HepG2 (cell line): ENCODE results near the gene SEMA3F. TPM values are rescaled to one million over a fixed set of nuclear protein-coding genes. Genes with fewer than 3 reads are reported as not detected.

Source experiments
- CHD2 ChIP-seq: IDR thresholded peaks from 2 replicates; pipeline ENCODE4 v1.6.1; 2011; ENCODE audit warnings: low read depth, low read length, improper control_type of control experiment
- DZIP1 ChIP-seq: sonication (generic); formaldehyde crosslinking; IDR thresholded peaks from 2 replicates; pipeline ENCODE4 v1.5.0; 2020; ENCODE audit warnings: mild to moderate bottlenecking, missing genetic modification reagents
- GABPB1 ChIP-seq: IDR thresholded peaks from 2 replicates; pipeline ENCODE4 v1.6.1; 2016; ENCODE audit warnings: mild to moderate bottlenecking, missing genetic modification reagents, moderate library complexity, missing compliant biosample characterization
- GTF3A ChIP-seq: sonication (generic); formaldehyde crosslinking; conservative IDR thresholded peaks from 2 replicates; pipeline ENCODE4 v1.4.0; 2020; ENCODE audit warnings: mild to moderate bottlenecking, missing genetic modification reagents
- HNRNPLL ChIP-seq: fragments of 200-400 bp; formaldehyde crosslinking; IDR thresholded peaks from 2 replicates; pipeline ENCODE4 v1.6.1; 2017; ENCODE audit warnings: mild to moderate bottlenecking, low read depth, low read length; ENCODE audit not compliant: poor library complexity, severe bottlenecking
- NCOR1 ChIP-seq: fragments of 200-600 bp; sonication (generic); IDR thresholded peaks from 2 replicates; pipeline ENCODE4 v1.7.0; 2017; ENCODE audit warnings: antibody characterized with exemption, low read length, borderline replicate concordance
- PLRG1 ChIP-seq: fragments of 450-650 bp; conservative IDR thresholded peaks from 2 replicates; pipeline ENCODE4 v1.6.1; 2016
- POGK ChIP-seq: sonication (generic); formaldehyde crosslinking; conservative IDR thresholded peaks from 2 replicates; pipeline ENCODE4 v1.8.0; 2022; ENCODE audit warnings: mild to moderate bottlenecking, moderate library complexity, missing genetic modification reagents
- SALL1 ChIP-seq: sonication (generic); formaldehyde crosslinking; IDR thresholded peaks from 2 replicates; pipeline ENCODE4 v1.8.0; 2022; ENCODE audit warnings: mild to moderate bottlenecking, missing genetic modification reagents
- TEAD3 ChIP-seq: optimal IDR thresholded peaks from 2 replicates; pipeline ENCODE3; 2016; ENCODE audit warnings: borderline replicate concordance
- UBTF ChIP-seq: sonication (generic); formaldehyde crosslinking; IDR thresholded peaks from 2 replicates; pipeline ENCODE4 v1.4.0; 2020; ENCODE audit warnings: mild to moderate bottlenecking, missing genetic modification reagents
- ZBTB42 ChIP-seq: sonication (generic); formaldehyde crosslinking; IDR thresholded peaks from 2 replicates; pipeline ENCODE4 v1.5.0; 2020; ENCODE audit warnings: mild to moderate bottlenecking, missing genetic modification reagents
- ZNF225 ChIP-seq: sonication (generic); formaldehyde crosslinking; IDR thresholded peaks from 2 replicates; pipeline ENCODE4 v1.4.0; 2020; ENCODE audit warnings: mild to moderate bottlenecking, missing genetic modification reagents
- ZNF34 ChIP-seq: sonication (generic); formaldehyde crosslinking; IDR thresholded peaks from 2 replicates; pipeline ENCODE4 v1.4.0; 2020; ENCODE audit warnings: mild to moderate bottlenecking, missing genetic modification reagents, borderline replicate concordance
- ZNF576 ChIP-seq: sonication (generic); formaldehyde crosslinking; IDR thresholded peaks from 2 replicates; pipeline ENCODE4 v1.4.0; 2020; ENCODE audit warnings: mild to moderate bottlenecking, missing genetic modification reagents
- ZNF619 ChIP-seq: sonication (generic); formaldehyde crosslinking; IDR thresholded peaks from 2 replicates; pipeline ENCODE4 v1.4.0; 2020; ENCODE audit warnings: mild to moderate bottlenecking, missing genetic modification reagents
- ZNF7 ChIP-seq: IDR thresholded peaks from 2 replicates; pipeline ENCODE4 v1.6.1; 2016; ENCODE audit warnings: missing biosample characterization, missing genetic modification reagents
- ZNF724P ChIP-seq: sonication (generic); formaldehyde crosslinking; IDR thresholded peaks from 2 replicates; pipeline ENCODE4 v1.8.0; 2022; ENCODE audit warnings: missing genetic modification reagents, borderline replicate concordance
- ZNF773 ChIP-seq: sonication (generic); formaldehyde crosslinking; IDR thresholded peaks from 2 replicates; pipeline ENCODE4 v1.4.0; 2020; ENCODE audit warnings: missing genetic modification reagents, borderline replicate concordance
- ZNF850 ChIP-seq: sonication (generic); formaldehyde crosslinking; conservative IDR thresholded peaks from 2 replicates; pipeline ENCODE4 v1.9.0; 2021; ENCODE audit warnings: mild to moderate bottlenecking, missing genetic modification reagents
- ZNF883 ChIP-seq: sonication (generic); formaldehyde crosslinking; IDR thresholded peaks from 2 replicates; pipeline ENCODE4 v1.5.1; 2020; ENCODE audit warnings: mild to moderate bottlenecking, missing genetic modification reagents; ENCODE audit errors: not compliant biosample characterization
- ZSCAN22 ChIP-seq: sonication (generic); formaldehyde crosslinking; IDR thresholded peaks from 2 replicates; pipeline ENCODE4 v1.4.0; 2020; ENCODE audit warnings: mild to moderate bottlenecking, missing genetic modification reagents
- ZSCAN31 ChIP-seq: sonication (generic); formaldehyde crosslinking; IDR thresholded peaks from 2 replicates; pipeline ENCODE4 v1.5.0; 2020; ENCODE audit warnings: low read depth, mild to moderate bottlenecking, missing genetic modification reagents
- polyA plus RNA-seq, 8 experiments: library from polyadenylated mRNA; depleted of rRNA in 3 of 8; stranded (reverse) in 7 of 8; unstranded in 1 of 8; fragments of >200 nt; fragmentation: Illumina TruSeq in 4 of 8; extraction: Trizol in 4 of 8; gene quantifications; 2 replicates each; pipeline versions ENCODE4 v1.2.1 to v1.2.3, GENCODE V29; 2011 to 2016; ENCODE audit warnings: low read depth in 4 of 8, missing spikeins in 1 of 8, mixed read lengths in 1 of 8; ENCODE audit not compliant: insufficient read depth in 1 of 8
- total RNA-seq, 5 experiments: library from RNA; depleted of rRNA; stranded (reverse); fragments of >200 nt; fragmentation: Illumina TruSeq; extraction: Trizol; gene quantifications; 2 replicates each; pipeline ENCODE4 v1.2.3, GENCODE V29; 2016; ENCODE audit warnings: low read depth in 1 of 5

SEMA3F gene
- total and polyA plus RNA-seq, 2 of the 13 experiments (the other 11 are each of a cell fraction or from before 2014, with no cell fraction given): 7.6 to 17.2 TPM

- TF ChIP-seq ZSCAN22 (CRISPR knock-in tag) (no peak), POGK (CRISPR knock-in tag) (peak; percentile 66), HNRNPLL (no peak), CHD2 (0 out of 2 replicates have a peak, but pooled peaks have one; percentile 29), TEAD3 (CRISPR knock-in tag) (peak; percentile 22), DZIP1 (CRISPR knock-in tag) (no peak), NCOR1 (no peak), ZNF773 (CRISPR knock-in tag) (no peak), GTF3A (no peak; the same call in 1 of the 2 replicates), ZNF7 (CRISPR knock-in tag) (no peak), SALL1 (CRISPR knock-in tag) (peak; percentile 90), ZNF619 (no peak), UBTF (CRISPR knock-in tag) (peak; percentile 82), ZNF883 (CRISPR knock-in tag) (no peak), ZNF724P (no peak; the same call in 1 of the 2 replicates), ZSCAN31 (CRISPR knock-in tag) (peak; percentile 85; the same call in 1 of the 2 replicates), ZNF34 (CRISPR knock-in tag) (no peak; the same call in 1 of the 2 replicates), ZBTB42 (CRISPR knock-in tag) (peak; percentile 14; the same call in 1 of the 2 replicates), PLRG1 (no peak), GABPB1 (CRISPR knock-in tag) (peak; percentile 65; the same call in 1 of the 2 replicates), ZNF225 (CRISPR knock-in tag) (no peak), ZNF576 (CRISPR knock-in tag) (no peak), ZNF850 (CRISPR knock-in tag) (no peak)
Measured at GRCh38 chr3:50203113-50203808, 48.1 kb downstream of the SEMA3F start (continued).
